ENCODE measurements around the gene EMP3. TPM values are rescaled to one million over a fixed set of nuclear protein-coding genes. Genes with fewer than 3 reads are reported as not detected.

The EMP3 gene
- total and polyA plus RNA-seq, 5 donors: 58.0 to 114 (median 78.9) TPM

DNA sequence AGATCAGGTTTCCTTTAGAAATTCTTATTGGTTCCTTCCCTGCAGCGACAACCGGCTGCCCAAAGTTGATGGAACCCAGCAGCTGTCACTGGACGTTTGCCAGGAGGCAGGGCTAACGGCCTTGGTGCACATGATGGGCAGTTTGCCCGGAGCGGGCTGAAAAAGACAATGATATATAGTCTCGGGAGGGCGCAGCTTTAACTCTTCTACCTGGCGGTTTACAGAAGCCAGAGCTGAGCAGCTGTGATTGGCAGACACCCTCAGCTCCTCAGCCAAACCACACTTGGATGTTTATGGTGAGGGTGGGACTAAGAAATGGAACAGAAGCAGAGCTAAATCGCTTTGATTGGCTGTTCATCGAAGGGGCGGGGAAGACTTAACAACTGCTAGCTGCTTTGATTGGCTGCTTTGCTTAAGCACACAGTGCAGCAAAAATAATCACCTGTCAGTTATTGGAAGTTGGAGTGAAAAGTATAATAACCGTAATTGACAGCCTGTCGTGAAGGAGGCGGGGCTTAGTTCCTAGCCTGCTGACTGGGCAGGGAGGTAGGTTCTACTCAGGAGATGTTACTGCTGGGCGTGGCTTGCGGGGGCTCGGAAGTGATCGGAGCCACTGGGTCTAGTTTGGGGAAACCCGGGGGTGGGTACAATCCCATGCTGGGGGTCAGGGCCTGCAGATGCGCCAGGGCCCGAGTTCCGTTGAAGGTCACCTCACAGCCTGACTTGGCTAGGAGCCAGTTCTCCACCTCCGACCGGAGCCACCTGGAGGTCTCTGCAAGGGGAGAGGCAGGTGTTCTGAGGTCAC, 7.5 kb downstream of the EMP3 start:
- under 1% methylated on average over 25 of the region's 25 CpGs for WGBS

DNA sequence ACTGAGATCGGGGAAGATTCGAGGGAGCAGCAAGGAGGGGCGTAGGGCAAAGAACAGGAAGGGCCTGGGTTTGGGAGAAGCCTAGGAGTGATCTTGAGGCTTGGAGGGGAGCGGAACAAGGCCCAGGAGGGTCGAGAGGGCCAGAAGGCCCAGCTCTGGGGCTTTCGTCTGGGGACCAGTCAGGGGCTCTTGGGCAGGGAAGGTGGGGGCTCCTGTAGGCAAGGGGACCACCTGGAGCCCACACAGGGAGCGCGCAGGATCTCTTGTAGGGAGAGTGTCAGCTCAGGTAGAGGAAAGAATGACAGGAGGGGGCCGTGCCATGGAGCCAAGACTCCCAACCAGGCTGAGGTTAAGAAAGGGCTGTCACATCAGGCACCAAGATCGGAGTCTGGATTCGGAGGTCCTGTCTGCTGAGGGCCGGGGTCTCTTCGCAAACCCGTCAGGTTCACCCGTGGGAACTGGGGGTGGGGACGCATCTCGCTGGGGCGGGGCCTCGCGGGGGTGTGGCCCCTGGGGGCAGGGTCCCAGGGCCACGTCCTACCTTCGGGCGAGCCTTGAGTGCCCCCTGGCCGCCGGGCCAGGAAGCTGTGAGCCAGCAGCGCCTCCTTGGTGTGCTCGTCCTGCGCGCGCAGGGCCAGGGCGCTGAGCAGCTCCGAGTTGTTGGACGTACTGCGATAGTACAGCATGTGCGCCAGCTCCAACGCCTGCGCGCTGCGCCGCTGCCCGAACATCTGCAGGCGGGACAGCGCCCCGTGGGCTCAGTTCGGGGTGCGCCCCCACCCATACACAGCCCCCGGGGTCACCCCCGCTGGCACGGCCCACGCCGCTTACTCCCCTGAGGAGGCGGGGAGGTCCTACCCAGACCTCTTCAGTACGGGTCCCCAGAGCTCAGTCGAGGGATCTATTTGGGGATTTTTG, 8.4 kb downstream of the EMP3 start:
- 6% methylated on average over 54 of the region's 54 CpGs for WGBS
- intact Hi-C loops (cut with DNase I): no loop called here
- H3K27ac ChIP-seq (ENCODE audit: low read length): peak overlapping the region; percentile 87

More for the DNA sequence above, 7.5 kb downstream of the EMP3 start:
- Histone ChIP-seq H3K9me3 (ENCODE audit: control insufficient read depth, low read length) (no peaks in the 10 kb centered on the region), H3K27me3 (ENCODE audit: control insufficient read depth, insufficient read depth) (no peaks in the 10 kb centered on the region), H3K4me3 (ENCODE audit: low read length) (peak overlapping the region; percentile 45), H3K4me1 (ENCODE audit: control insufficient read depth, insufficient read depth, low read length) (no peaks in the 10 kb centered on the region), H3K27ac (ENCODE audit: low read length) (peak overlapping the region; percentile 87)
- DNase-seq (peak; percentile 88 to 95 (median 94)), ATAC-seq (peak; percentile 75 to 85)
- intact Hi-C loops (cut with DNase I): no loop called here

GRCh38 chr19:48338253-48338755, 13.0 kb downstream of the EMP3 start:
- Histone ChIP-seq H3K4me1 (ENCODE audit: control insufficient read depth, insufficient read depth, low read length) (no peaks in the 10 kb centered on the region), H3K4me3 (ENCODE audit: low read length) (no peak overlapping the region), H3K9me3 (ENCODE audit: control insufficient read depth, low read length) (no peaks in the 10 kb centered on the region), H3K27me3 (ENCODE audit: control insufficient read depth, insufficient read depth) (no peaks in the 10 kb centered on the region), H3K27ac (ENCODE audit: low read length) (no peak overlapping the region)
- ATAC-seq: no peak
- DNase-seq: no peak
- intact Hi-C loops (cut with DNase I): no loop called here
- WGBS: 92% methylated on average over 14 of the region's 14 CpGs

More for the DNA sequence above, 8.4 kb downstream of the EMP3 start:
- Histone ChIP-seq H3K9me3 (ENCODE audit: control insufficient read depth, low read length) (no peaks in the 10 kb centered on the region), H3K4me3 (ENCODE audit: low read length) (peak overlapping the region; percentile 45), H3K27me3 (ENCODE audit: control insufficient read depth, insufficient read depth) (no peaks in the 10 kb centered on the region), H3K4me1 (ENCODE audit: control insufficient read depth, insufficient read depth, low read length) (no peaks in the 10 kb centered on the region)
- DNase-seq (peak; percentile 94 to 97 (median 97)), ATAC-seq (peak; percentile 89 to 91)

- no peak overlapping the region for H3K27ac ChIP-seq (ENCODE audit: low read length)
- no peak for ATAC-seq
These were observed 13.6 kb downstream of the EMP3 start for GRCh38 chr19:48338802-48339503.

DNA sequence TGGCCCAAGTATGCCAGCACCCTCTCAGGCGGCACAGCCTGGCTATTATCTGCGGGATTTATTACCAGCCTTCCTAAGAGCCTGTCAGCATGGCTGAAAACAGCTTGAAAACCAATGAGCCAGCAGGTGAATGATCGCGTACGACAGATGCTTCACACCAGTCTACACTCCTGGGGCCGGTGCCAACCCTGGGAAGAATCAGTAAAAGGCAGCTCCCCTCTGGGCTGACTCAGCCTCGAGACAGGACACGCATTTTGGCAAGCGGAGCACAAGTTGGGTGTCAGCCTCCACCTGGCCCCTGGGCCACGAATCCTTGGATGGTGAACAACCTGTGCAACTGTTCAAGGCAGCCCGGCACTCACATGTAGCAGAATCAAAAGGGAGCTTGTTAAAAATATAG, 15.6 kb downstream of the EMP3 start:
- ATAC-seq (no peak), DNase-seq (no peak)
- no peaks in the 10 kb centered on the region for H3K9me3 ChIP-seq (ENCODE audit: control insufficient read depth, low read length)
- H3K27me3 ChIP-seq (ENCODE audit: control insufficient read depth, insufficient read depth): no peaks in the 10 kb centered on the region
- intact Hi-C loops (cut with DNase I): no loop called here
- 90% methylated on average over 11 of the region's 11 CpGs for WGBS
- no peaks in the 10 kb centered on the region for H3K4me1 ChIP-seq (ENCODE audit: control insufficient read depth, insufficient read depth, low read length)
- H3K4me3 ChIP-seq (ENCODE audit: low read length): no peak overlapping the region
- no peak overlapping the region for H3K27ac ChIP-seq (ENCODE audit: low read length)

More at GRCh38 chr19:48338802-48339503, 13.6 kb downstream of the EMP3 start:
- 92% methylated on average over 14 of the region's 14 CpGs for WGBS
- H3K4me1 ChIP-seq (ENCODE audit: control insufficient read depth, insufficient read depth, low read length): no peaks in the 10 kb centered on the region
- no peak overlapping the region for H3K4me3 ChIP-seq (ENCODE audit: low read length)
- H3K9me3 ChIP-seq (ENCODE audit: control insufficient read depth, low read length): no peaks in the 10 kb centered on the region
- DNase-seq: no peak
- no peaks in the 10 kb centered on the region for H3K27me3 ChIP-seq (ENCODE audit: control insufficient read depth, insufficient read depth)
- intact Hi-C loops (cut with DNase I): no loop called here

DNA sequence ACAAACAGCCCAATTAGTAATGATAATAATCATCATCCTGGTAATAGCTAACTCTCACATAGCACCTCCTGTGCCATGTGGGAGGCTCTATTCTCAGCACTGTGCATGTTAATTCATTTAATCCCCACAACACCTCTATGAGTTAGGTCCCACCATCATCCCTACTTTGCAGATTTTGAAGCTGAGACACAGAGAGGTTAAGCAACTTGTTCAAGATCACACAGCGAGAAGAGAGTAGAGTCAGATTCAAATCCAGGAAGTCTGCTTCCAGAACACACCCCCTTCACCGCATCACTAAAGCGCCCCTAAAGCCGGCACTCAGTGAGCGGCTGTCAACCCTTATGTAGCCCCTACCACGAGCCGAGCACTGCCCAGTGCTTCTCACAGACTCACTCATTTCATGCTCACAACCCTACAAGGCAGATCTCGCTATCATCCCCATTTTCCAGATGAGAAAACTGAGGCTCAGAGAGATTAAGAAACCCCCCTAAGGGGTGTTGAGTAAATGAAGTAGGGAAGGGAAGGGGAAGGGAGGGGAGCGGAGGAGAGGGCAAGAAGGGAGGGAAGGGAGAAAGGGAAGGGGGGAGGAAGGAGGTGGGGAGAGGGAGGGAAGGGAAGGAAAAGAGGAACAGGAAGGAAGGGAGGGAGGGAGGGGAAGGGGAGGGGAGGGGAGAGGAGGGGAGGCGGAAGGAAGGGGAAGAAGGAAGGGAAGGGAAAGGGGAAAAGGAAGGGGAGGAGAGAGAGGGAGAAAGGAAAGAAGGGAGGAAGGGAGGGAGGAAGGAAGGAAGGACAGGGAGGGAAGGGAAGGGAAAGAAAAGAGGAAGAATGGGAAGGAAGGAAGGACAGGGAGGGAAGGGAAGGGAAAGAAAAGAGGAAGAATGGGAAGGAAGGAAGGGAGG, 16.4 kb downstream of the EMP3 start:
- Histone ChIP-seq H3K4me3 (ENCODE audit: low read length) (no peak overlapping the region), H3K9me3 (ENCODE audit: control insufficient read depth, low read length) (no peaks in the 10 kb centered on the region), H3K4me1 (ENCODE audit: control insufficient read depth, insufficient read depth, low read length) (no peaks in the 10 kb centered on the region), H3K27me3 (ENCODE audit: control insufficient read depth, insufficient read depth) (no peaks in the 10 kb centered on the region), H3K27ac (ENCODE audit: low read length) (no peak overlapping the region)
- ATAC-seq (no peak), DNase-seq (no peak)
- intact Hi-C loops (cut with DNase I): no loop called here
- 95% methylated on average over 10 of the region's 10 CpGs for WGBS

DNA sequence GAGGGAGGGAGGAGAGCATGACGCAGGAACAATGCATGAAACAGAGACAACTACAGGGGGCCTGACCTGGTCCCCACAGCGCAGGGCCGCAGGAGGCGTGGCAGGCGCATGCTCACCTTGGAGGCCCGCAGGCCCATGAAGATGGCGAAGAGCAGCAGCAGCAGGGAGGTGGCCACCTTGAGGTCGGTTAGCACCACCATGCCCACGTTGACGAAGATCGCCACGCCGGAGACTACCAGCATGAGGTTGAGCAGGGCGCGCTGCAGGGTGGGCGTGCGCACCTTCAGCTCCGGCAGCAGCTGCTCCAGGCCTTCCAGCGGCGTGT, 17.0 kb downstream of the EMP3 start:
- Histone ChIP-seq H3K27ac (ENCODE audit: low read length) (no peak overlapping the region), H3K9me3 (ENCODE audit: control insufficient read depth, low read length) (no peaks in the 10 kb centered on the region), H3K4me3 (ENCODE audit: low read length) (no peak overlapping the region), H3K27me3 (ENCODE audit: control insufficient read depth, insufficient read depth) (no peaks in the 10 kb centered on the region), H3K4me1 (ENCODE audit: control insufficient read depth, insufficient read depth, low read length) (no peaks in the 10 kb centered on the region)
- WGBS: 93% methylated on average over 20 of the region's 20 CpGs
- intact Hi-C loops (cut with DNase I): no loop called here
- no peak for DNase-seq
- ATAC-seq: no peak

DNA sequence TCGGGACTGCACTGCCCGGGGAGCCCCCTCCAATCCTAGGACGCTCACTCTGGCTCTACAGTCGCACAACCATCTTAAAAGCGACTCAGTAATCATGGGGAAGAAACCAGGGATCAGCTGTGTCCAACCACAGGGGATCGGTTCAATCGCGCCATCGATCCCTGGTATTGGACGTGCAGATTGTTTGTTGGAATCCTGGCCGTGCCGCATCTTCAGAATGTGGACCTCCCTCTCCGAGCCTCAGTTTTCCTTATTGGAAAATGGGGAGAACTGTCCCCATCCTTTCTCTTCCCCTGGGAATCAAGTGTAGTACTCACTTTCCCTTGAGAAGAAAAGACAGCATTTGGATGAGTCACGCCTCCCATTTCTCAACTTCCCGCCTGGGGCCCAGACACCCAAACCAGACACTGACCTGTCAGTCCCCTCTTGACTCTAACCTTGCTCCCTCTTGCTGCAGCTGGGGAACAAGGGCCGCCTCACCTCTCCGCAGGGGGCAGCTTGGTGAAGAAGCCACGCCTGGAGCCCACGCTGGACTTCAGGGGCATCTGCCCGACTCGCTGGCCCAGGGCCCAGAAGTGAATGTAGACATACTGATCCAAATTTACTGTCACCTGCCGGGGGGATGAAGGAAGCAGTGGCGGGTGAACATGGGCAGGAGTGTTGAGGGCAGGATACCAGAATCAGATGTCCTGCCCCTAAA, 17.6 kb downstream of the EMP3 start:
- H3K4me1 ChIP-seq (ENCODE audit: control insufficient read depth, insufficient read depth, low read length): no peaks in the 10 kb centered on the region
- H3K27ac ChIP-seq (ENCODE audit: low read length): no peak overlapping the region
- ATAC-seq: no peak
- DNase-seq: no peak
- H3K27me3 ChIP-seq (ENCODE audit: control insufficient read depth, insufficient read depth): no peaks in the 10 kb centered on the region
- intact Hi-C loops (cut with DNase I): no loop called here
- 93% methylated on average over 23 of the region's 23 CpGs for WGBS
- no peak overlapping the region for H3K4me3 ChIP-seq (ENCODE audit: low read length)
- no peaks in the 10 kb centered on the region for H3K9me3 ChIP-seq (ENCODE audit: control insufficient read depth, low read length)

GRCh38 chr19:48344892-48345291, 19.5 kb downstream of the EMP3 start:
- Histone ChIP-seq H3K9me3 (ENCODE audit: control insufficient read depth, low read length) (no peaks in the 10 kb centered on the region), H3K27me3 (ENCODE audit: control insufficient read depth, insufficient read depth) (no peaks in the 10 kb centered on the region), H3K4me3 (ENCODE audit: low read length) (no peak overlapping the region), H3K4me1 (ENCODE audit: control insufficient read depth, insufficient read depth, low read length) (no peaks in the 10 kb centered on the region), H3K27ac (ENCODE audit: low read length) (no peak overlapping the region)
- DNase-seq: no peak
- intact Hi-C loops (cut with DNase I): no loop called here
- ATAC-seq: no peak
- WGBS: 97% methylated on average over 6 of the region's 6 CpGs

Measured in right cardiac atrium (tissue), 5 donors.